KMS-11 (cell line): ENCODE measurements around the gene PARVA.

Experiments used
- H2AFZ ChIP-seq: fragments of 200-600 bp; sonication (generic); 2 replicates; pipeline ENCODE4 v1.6.1; 2016; ENCODE audit warnings: antibody characterized with exemption, mixed run types, low read depth
- H3K27ac ChIP-seq: fragments of 200-600 bp; sonication (generic); 2 replicates; pipeline ENCODE4 v1.6.1; 2016; ENCODE audit warnings: mild to moderate bottlenecking, mixed run types
- H3K27me3 ChIP-seq: fragments of 200-600 bp; sonication (generic); 2 replicates; pipeline ENCODE4 v1.6.1; 2017; ENCODE audit warnings: mild to moderate bottlenecking, low read depth, mixed run types, moderate library complexity; ENCODE audit not compliant: insufficient read depth
- H3K36me3 ChIP-seq: fragments of 200-600 bp; sonication (generic); 2 replicates; pipeline ENCODE4 v1.6.1; 2017; ENCODE audit warnings: mild to moderate bottlenecking, mixed run types; ENCODE audit not compliant: insufficient read depth
- H3K4me1 ChIP-seq: fragments of 200-600 bp; sonication (generic); 2 replicates; pipeline ENCODE4 v1.6.1; 2016; ENCODE audit warnings: mild to moderate bottlenecking, low read depth, mixed run types; ENCODE audit not compliant: poor library complexity, severe bottlenecking
- H3K4me2 ChIP-seq: fragments of 200-600 bp; sonication (generic); 2 replicates; pipeline ENCODE4 v1.7.0; 2016; ENCODE audit warnings: mild to moderate bottlenecking, mixed run types
- H3K4me3 ChIP-seq: fragments of 200-600 bp; sonication (generic); IDR thresholded peaks from 2 replicates; pipeline ENCODE4 v1.6.1; 2017; ENCODE audit warnings: low read depth, low read length, mixed read lengths; ENCODE audit not compliant: insufficient read depth
- H3K79me2 ChIP-seq: fragments of 200-600 bp; sonication (generic); 2 replicates; pipeline ENCODE4 v1.6.1; 2016; ENCODE audit warnings: low read depth, mixed run types; ENCODE audit not compliant: insufficient read depth
- H3K9ac ChIP-seq: fragments of 200-600 bp; sonication (generic); 2 replicates; pipeline ENCODE4 v1.6.1; 2016; ENCODE audit warnings: mild to moderate bottlenecking, mixed run types
- H4K20me1 ChIP-seq: fragments of 200-600 bp; sonication (generic); 2 replicates; pipeline ENCODE4 v1.6.1; 2016; ENCODE audit warnings: mild to moderate bottlenecking, mixed run types; ENCODE audit not compliant: insufficient read depth
- CTCF ChIP-seq: fragments of 200-600 bp; sonication (generic); conservative IDR thresholded peaks from 2 replicates; pipeline ENCODE4 v1.6.1; 2017; ENCODE audit warnings: low read depth, mild to moderate bottlenecking, antibody characterized with exemption, low read length, moderate library complexity, mixed read lengths

The PARVA gene

GRCh38 chr11:12410006-12410728 is 32.8 kb downstream of the PARVA start:
- Histone ChIP-seq H3K27me3 (no peaks in the 10 kb centered on the region), H3K9ac (no peak overlapping the region), H3K4me3 (no peak overlapping the region), H4K20me1 (no peaks in the 10 kb centered on the region), H3K27ac (no peak overlapping the region), H3K79me2 (no peaks in the 10 kb centered on the region), H3K4me2 (no peak overlapping the region), H2AFZ (no peak overlapping the region), H3K4me1 (no peaks in the 10 kb centered on the region), H3K36me3 (no peaks in the 10 kb centered on the region)
- TF ChIP-seq CTCF: no peak

GRCh38 chr11:12411393-12411792 is 34.0 kb downstream of the PARVA start:
- Histone ChIP-seq H3K4me3 (no peak overlapping the region), H4K20me1 (no peaks in the 10 kb centered on the region), H3K27me3 (no peaks in the 10 kb centered on the region), H3K9ac (no peak overlapping the region), H3K79me2 (no peaks in the 10 kb centered on the region), H3K27ac (no peak overlapping the region), H3K4me1 (no peaks in the 10 kb centered on the region), H2AFZ (no peak overlapping the region), H3K36me3 (no peaks in the 10 kb centered on the region), H3K4me2 (no peak overlapping the region)
- TF ChIP-seq CTCF: no peak

GRCh38 chr11:12411806-12412727 is 34.7 kb downstream of the PARVA start:
- no peak overlapping the region for H3K4me2 ChIP-seq

More at GRCh38 chr11:12411806-12412727, 34.7 kb downstream of the PARVA start:
- no peak overlapping the region for H2AFZ ChIP-seq
- H3K27ac ChIP-seq: no peak overlapping the region
- H3K27me3 ChIP-seq: no peaks in the 10 kb centered on the region
- H3K36me3 ChIP-seq: no peaks in the 10 kb centered on the region
- no peak overlapping the region for H3K9ac ChIP-seq
- no peaks in the 10 kb centered on the region for H3K4me1 ChIP-seq
- peak; percentile 79 for TF ChIP-seq CTCF
- no peaks in the 10 kb centered on the region for H3K79me2 ChIP-seq
- H3K4me3 ChIP-seq: no peak overlapping the region
- no peaks in the 10 kb centered on the region for H4K20me1 ChIP-seq
